HG03439 (cell line): ENCODE data around the gene PACRG.

Experiments
- ATAC-seq: cut with Tn5 transposase; IDR thresholded peaks from one replicate; pipeline ENCODE4 v1.9.1; 2021; ENCODE audit warnings: mild to moderate bottlenecking, moderate library complexity; ENCODE audit not compliant: unreplicated experiment

The PACRG gene

DNA sequence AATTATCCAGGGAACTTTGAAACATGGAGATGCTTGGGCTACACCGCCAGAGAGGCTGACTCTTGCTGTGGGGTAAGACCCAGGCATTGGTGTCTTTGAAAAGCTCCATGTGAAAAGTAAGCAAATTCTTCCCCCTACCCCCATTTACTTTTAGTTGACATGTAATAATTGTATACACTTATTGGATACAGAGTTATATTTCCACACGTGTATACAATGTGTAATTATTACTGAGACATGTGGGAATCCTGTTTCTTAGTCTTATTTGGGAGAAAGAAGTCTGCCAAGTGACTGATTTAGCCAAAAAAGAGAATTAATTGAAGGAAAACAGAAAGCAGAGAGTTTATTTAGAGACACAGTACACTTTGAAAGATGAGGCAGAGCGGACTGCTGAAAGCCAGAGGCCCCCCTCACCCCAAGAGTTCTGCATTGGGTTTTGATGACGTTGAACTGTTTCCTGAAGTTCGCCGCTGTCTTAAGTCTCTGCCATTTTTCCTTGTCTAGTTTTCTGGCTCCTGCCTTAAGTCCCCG, 193.8 kb downstream of the PACRG start:
- ATAC-seq = no peak

- no peak for ATAC-seq
Observed at GRCh38 chr6:162922563-162923166, 194.9 kb downstream of the PACRG start.

DNA sequence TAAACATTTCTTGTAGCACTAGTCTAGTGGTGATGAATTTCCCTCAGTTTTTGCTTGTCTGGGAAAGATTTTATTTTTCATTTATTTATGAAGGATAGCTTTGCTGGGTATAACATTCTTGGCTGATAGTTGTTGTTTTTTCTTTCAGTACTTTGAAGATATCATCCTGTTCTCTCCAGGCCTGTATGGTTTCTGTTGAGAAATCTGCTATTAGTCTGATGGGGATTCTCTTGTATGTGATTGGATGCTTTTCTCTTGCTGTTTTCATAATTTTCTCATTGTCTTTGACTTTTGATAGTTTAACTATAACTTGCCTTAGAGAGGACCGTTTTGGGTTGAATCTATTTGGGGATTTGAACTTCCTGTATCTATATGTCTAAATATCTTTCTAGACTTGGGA, 207.1 kb downstream of the PACRG start:
- ATAC-seq = no peak

DNA sequence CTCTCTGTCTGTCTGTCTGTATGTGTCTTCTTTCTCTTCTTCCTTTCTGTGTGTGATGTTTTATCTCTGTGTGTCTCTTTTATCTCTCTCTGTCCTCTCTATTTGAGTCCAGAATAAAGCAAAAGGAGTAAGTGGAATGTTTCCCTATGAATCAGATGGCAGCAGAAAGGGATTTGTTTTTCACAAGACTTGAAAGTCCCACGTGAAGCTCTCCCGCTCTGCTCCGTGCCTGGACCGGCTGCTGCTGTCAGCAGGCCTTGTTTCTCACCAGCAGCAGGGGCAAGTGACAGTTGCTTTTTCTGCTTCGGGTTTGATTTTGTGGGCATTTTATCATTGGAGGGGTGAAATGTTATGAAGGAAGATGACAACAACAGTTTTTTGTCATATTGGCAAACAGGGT, 212.7 kb downstream of the PACRG start:
- ATAC-seq = no peak

- no peak for ATAC-seq
Observed at GRCh38 chr6:162941128-162941527, 213.4 kb downstream of the PACRG start.

DNA sequence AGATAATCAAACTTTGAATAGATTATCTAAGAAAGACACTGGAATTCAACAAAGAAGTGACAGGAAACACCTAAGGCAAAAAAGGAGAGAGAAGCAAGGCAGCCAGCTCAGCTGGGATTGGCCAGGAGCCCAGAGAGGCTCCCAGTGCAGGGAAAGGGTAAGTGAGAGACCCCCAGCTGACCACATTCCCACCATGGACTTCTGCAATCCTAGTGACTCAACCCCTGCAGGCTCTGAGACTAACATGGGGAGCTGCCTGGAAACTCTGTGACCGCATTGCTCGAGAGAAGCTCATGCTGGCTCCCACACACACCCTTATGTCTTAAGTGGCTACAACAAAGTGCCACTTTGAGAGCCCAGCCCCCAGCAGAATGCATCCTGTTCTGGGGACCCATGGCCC, 215.1 kb downstream of the PACRG start:
- no peak for ATAC-seq

DNA sequence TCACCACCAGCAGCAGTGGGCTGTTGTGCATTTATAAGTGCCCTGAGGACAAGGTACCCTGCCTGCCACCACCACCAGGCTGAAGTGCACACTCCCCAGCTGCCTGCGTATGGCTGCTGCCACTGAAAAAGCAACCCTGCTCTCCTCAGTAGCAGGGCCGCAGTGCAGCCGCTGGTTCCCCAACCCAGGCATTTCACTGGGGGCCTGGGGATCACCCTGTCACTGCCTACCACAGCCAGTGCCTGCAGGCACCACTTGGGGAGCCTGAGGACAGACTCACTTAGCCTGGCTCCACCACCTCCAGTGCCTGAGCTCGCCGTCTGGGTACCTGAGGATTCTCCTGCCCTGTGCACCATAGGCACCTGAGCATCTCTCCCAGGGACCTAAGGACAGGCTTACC, 215.6 kb downstream of the PACRG start:
- ATAC-seq = no peak

DNA sequence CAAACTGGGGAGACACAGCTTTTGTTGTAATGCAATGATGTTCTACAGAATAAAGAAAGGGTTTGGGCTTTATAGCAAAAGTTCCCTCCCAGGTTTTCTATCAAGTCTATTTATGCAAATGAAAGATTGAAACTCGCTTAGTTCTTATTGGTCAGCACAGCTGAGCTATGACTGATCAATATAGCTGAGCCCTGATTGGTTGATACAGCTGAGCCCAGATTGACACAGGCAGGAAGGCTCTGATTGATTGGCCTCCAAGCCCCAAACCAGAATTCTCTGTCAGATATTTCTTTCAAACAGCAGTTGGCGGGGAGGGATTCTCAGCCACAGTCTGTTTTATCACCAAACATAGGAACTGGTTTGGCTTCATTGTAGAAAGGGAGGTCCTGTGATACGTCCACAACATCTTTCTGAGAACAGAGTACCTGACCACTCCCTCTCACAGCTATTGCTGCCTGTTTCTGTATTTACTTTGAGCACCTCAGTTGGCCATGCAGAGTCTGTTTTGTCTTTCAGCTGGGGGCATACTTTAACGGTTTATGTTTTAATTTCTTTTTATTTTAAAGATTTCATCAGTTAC, 223.5 kb downstream of the PACRG start:
- no peak for ATAC-seq

DNA sequence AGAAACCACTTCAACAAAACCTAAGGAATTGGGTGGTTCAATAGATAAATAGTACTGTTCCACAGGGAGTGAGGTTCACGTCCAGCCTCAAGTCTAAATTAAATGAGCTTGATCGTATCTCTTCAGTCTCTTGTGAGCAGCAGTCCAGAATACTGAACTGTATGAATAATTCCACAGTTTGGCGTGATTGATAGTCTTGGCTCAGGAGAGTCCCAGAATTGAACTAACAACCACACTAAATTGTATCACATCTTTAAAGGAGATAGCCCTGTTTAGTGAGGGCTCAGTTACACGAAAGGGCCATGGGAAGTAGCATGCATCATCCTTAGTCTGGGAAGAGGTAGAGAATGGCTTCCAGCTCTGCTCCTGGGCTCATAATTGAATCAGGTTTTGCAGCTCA, 224.6 kb downstream of the PACRG start:
- no peak for ATAC-seq

DNA sequence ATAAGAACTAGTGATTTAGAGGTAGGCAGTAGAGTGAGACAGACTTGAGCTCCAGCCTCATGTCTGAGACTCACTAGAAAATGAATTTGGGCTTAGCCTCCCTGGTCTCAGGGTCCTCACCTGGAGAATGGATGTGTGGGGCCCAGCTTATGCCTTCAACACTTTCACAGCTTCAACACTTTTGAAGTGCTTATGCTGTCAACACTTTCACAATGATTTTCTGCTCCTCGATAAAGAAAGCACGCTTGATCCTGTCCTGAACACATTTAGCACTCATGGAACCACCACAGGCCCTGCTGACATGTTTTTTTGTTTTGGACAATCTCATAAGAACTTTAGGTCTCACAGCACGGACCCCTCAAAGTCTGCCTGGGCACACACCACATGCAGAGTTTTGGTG, 229.3 kb downstream of the PACRG start:
- no peak for ATAC-seq

DNA sequence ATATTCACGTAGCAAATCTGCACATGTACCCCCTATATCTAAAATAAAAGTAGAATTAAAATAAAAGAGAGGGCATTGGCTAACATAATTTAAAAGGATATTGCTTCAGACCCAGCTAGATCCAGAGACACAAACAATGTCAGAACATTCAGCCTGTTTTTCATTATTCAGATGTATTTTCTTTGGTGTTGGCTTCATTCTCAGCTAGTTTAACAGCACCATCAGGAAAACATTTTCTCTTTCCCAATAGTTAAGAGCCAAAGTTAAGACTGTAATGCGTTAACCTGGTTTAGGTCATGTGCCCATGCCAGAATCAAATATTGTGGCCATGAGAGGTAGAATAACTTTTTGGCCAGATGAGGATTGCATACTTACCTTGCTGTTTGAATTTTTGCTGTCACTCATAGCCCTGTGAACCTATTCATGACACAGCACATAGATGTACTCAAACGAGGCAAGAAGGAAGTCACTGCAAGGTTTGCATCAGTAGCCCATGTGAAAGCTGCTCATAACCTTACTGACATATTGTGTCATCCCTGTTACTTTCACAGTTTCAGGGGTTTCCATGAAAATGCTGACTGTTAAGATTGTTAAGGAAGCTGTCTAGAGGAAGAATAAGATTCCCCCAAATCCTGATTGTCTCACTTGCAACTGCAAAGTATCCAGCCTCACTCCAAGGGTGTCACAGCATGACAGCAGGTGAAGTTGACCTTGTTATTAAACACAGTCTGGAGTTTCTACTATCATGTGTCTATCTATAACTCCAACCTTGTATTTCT, 233.1 kb downstream of the PACRG start:
- no peak for ATAC-seq

DNA sequence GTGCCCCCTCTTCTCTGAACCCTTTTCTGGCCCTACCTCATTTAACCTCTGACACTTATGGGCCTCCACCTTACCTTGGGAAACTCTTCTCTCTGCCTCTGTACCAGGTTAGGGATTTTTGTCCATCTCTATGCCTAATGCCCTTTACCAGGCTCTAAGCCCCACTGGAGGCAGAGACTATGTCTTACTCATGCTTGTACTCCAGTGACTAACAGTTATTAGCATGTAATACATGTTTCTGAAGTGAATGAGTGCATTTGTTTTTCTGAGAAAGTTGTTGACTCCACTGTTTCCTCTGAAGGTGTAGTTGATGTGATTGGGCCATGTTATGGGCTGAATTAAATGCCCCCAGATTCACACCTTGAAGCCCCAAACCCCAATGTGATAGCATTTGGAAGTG, 234.3 kb downstream of the PACRG start:
- no peak for ATAC-seq

DNA sequence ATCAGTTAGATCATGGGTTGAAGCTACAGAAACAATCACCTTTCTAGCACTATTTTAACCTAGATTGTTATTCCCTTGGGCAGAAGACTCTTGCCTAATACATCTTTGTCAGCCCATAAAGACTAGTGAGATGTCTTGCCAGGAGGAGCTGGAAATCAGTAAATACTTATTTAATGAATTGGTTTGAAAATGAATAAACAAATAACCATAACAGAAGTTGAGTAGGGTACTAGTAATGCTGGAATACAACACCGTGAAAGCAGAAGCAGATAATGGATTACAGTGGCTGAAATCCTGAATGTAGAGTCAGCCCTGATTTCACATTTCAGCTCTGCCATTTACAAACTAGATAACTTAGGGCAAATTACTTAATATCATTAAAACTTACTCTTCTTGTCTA, 236.1 kb downstream of the PACRG start:
- no peak for ATAC-seq

- ATAC-seq = no peak
Observed at GRCh38 chr6:162964488-162965140, 236.8 kb downstream of the PACRG start.

DNA sequence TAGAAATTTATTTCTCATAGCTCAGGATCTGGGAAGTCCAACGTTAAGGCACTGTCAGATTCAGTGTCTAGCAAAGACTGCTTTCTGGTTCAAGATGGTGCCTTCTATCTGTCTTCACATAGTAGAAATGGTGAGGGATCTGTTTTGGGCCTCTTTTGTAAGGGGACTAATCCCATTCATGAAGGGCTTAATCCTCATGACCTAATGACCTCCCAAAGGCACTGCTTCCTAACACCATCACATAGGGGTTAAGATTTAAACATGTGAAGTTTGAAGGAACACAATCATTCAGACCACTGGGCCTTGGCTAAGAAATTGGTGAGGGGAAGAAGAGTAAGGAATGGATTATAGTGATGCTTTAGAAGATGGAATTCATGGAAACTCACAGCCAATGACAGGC, 237.6 kb downstream of the PACRG start:
- ATAC-seq = no peak

GRCh38 chr6:162970246-162970645, 242.5 kb downstream of the PACRG start:
- no peak for ATAC-seq

DNA sequence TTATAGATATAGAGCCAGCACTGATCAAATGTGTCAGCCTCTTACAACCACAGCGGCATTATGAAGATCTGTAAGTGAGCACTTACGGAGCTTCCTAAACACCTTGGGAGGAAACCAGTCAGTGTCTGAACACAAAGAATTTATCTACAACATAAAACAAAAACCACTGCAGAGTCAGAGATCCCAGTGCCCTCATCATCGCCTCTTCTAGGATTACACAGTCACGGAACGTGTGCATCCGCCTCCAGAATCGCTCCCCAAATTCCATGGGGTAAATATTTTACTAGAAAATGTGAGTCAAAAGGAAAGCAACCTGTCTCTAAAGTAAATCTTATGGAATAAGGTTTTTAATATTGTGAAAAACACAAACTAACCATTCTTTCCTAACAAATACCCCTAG, 243.6 kb downstream of the PACRG start:
- ATAC-seq = no peak

DNA sequence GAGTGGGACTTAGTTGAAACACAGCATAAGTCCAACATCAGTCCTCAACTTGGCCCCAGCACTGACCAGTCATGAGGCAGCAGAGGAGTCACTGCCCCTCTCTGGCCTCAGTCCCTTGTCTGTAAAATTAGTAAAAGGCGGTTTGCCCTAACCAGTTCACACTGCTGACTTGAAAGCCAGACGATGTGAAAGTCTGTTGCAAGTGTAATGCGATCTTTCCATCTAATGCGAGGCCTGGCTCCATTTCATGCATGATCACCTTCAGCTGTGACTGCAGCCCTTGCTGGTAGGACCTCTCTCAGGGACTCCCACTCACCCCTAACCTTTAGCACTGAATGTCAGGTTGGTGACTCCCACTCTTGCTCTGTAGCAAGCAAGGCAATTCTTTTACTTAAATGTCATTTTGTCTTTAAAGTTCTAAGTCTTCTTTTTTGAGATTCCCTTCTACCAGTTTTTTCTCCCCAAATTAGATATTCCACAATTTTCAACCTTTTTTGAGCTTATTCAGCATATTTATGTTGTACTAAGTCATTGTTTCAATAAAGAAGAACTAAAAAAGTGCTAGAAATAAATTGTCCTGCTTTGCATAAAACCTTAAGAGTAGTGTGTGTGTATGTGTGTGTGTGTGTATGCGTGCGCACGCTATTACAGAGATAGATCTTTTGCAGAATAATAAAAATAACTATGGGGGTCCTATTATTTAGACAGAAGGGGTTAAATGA, 245.5 kb downstream of the PACRG start:
- ATAC-seq = no peak

DNA sequence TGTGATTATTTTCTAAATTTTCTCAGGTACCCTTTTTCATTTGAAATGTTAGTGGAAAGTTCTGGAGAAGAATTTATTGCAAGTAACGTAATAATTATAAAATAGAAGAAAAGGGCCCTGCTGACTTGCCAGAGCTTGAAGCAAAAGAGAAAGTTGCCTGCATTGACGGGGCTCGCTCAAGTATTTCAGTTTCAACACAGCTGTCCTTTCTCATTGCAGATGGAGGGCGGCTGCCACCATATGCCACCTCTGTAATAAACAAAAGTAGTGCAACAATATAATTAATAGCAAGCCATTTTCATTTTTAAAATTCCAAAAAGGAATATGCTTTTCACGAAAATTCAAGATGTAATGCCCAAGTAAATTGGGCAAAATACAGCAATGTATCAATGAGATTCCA, 246.2 kb downstream of the PACRG start:
- no peak for ATAC-seq

- ATAC-seq = no peak
Observed at GRCh38 chr6:162974685-162975084, 246.9 kb downstream of the PACRG start.

DNA sequence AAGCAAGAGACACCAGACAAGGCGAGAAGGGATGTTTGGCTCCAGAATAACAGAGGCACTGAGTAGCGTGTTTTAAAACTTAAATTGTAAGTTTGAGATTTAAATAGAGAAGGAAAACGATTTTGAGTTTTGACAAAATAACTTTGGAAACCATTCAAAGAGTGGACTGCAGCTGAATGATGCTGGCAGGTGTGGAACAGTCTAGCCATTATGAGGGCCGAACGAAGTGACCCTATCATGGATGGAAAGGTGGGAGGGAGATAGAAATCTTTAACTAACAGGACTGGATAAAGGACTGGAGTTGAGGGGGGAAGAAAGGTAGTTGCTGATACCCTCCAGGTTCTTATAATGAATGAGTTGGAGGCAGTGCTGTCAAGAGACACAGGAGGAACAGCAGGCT, 248.4 kb downstream of the PACRG start:
- no peak for ATAC-seq
